ENCODE data around the gene FRAS1.
A peak's percentile ranks its signal among the peaks of the same experiment; 100 is the strongest.
"Not testable (repeated sequence)": the region's sequence is repeated elsewhere in the genome, so short reads cannot be mapped to it uniquely, and the experiment has no call there.

FRAS1 gene

GRCh38 chr4:78476108-78476704 is 419.1 kb downstream of the FRAS1 start:
- DNase-seq = no peak

- DNase-seq = no peak
These were observed 420.2 kb downstream of the FRAS1 start for GRCh38 chr4:78477276-78477675.

GRCh38 chr4:78478523-78478922 is 421.4 kb downstream of the FRAS1 start:
- DNase-seq = no peak

- DNase-seq = no peak
These were observed 423.2 kb downstream of the FRAS1 start for GRCh38 chr4:78480286-78480685.

- DNase-seq = peak; percentile 60
These were observed 424.1 kb downstream of the FRAS1 start for GRCh38 chr4:78481180-78481579.

- no peak for DNase-seq
These were observed 425.2 kb downstream of the FRAS1 start for GRCh38 chr4:78482281-78482680.

- DNase-seq = no peak
These were observed 426.7 kb downstream of the FRAS1 start for GRCh38 chr4:78483811-78484210.

- no peak for DNase-seq
These were observed 427.5 kb downstream of the FRAS1 start for GRCh38 chr4:78484574-78484973.

- no peak for DNase-seq
These were observed 436.6 kb downstream of the FRAS1 start for GRCh38 chr4:78493731-78494130.

- no peak for DNase-seq
These were observed 439.0 kb downstream of the FRAS1 start for GRCh38 chr4:78496021-78496643.

- not testable (repeated sequence) for DNase-seq
These were observed 449.1 kb downstream of the FRAS1 start for GRCh38 chr4:78506260-78506659.

GRCh38 chr4:78509043-78509442 is 451.9 kb downstream of the FRAS1 start:
- DNase-seq = no peak

- no peak for DNase-seq
These were observed 453.0 kb downstream of the FRAS1 start for GRCh38 chr4:78510108-78510507.

GRCh38 chr4:78510681-78511080 is 453.6 kb downstream of the FRAS1 start:
- DNase-seq = no peak

- DNase-seq = no peak
These were observed 455.3 kb downstream of the FRAS1 start for GRCh38 chr4:78512357-78512920.

GRCh38 chr4:78513411-78513975 is 456.4 kb downstream of the FRAS1 start:
- DNase-seq = no peak

- peak; percentile 20 for DNase-seq
These were observed 460.0 kb downstream of the FRAS1 start for GRCh38 chr4:78517050-78517652.

GRCh38 chr4:78518561-78518960 is 461.4 kb downstream of the FRAS1 start:
- DNase-seq = no peak

- DNase-seq = no peak
These were observed 462.8 kb downstream of the FRAS1 start for GRCh38 chr4:78519962-78520361.

GRCh38 chr4:78520808-78521226 is 463.7 kb downstream of the FRAS1 start:
- DNase-seq = no peak

GRCh38 chr4:78524009-78524408 is 466.9 kb downstream of the FRAS1 start:
- no peak for DNase-seq

- DNase-seq = no peak
These were observed 468.4 kb downstream of the FRAS1 start for GRCh38 chr4:78525559-78525958.

GRCh38 chr4:78527103-78527502 is 470.0 kb downstream of the FRAS1 start:
- no peak for DNase-seq

- DNase-seq = no peak
These were observed 470.4 kb downstream of the FRAS1 start for GRCh38 chr4:78527555-78527954.

Measured in amniotic stem cell (primary cell).